Measurements from ENCODE around the gene RIMBP2.

RIMBP2 gene

DNA sequence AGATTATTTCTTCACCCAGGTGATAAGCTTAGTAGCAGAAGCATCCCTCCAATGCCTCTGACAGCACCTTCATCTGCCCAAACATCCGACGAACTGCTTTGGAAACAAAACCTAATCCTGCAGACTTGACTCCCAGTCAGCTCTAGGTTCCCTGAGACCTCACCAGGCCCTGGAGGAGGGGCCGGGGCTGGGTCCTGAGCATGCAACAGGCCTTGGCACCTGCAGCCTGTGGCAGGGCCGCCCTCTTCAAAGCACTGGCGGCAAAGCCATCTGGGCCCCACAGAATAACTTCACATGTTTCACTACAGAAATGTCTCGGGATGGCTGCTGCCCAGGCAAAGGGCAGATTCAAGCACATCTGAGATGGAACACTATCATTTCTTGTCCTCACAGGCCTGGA, 245.1 kb downstream of the RIMBP2 start:
- H3K36me3 ChIP-seq (ENCODE audit: control insufficient read depth, insufficient read depth, low read length), result no peaks in the 10 kb centered on the region
- no peak overlapping the region for H3K27ac ChIP-seq (ENCODE audit: low read depth, low read length)
- H3K9ac ChIP-seq (ENCODE audit: low read length), result no peak overlapping the region
- no peak overlapping the region for H3K4me3 ChIP-seq (ENCODE audit: low read depth, low read length)
- no peaks in the 10 kb centered on the region for H3K9me3 ChIP-seq (ENCODE audit: control insufficient read depth, insufficient read depth, low read depth, low read length)
- no peaks in the 10 kb centered on the region for H3K27me3 ChIP-seq (ENCODE audit: control insufficient read depth, insufficient read depth, low read length)
- H3K4me1 ChIP-seq (ENCODE audit: control insufficient read depth, insufficient read depth, low read length), result peaks cover 3% of the 10 kb centered on the region; the same call in 1 of the 2 replicates

- Histone ChIP-seq H3K27ac (ENCODE audit: low read depth, low read length) (no peak overlapping the region), H3K4me3 (ENCODE audit: low read depth, low read length) (no peak overlapping the region), H3K36me3 (ENCODE audit: control insufficient read depth, insufficient read depth, low read length) (no peaks in the 10 kb centered on the region), H3K4me1 (ENCODE audit: control insufficient read depth, insufficient read depth, low read length) (peaks cover 3% of the 10 kb centered on the region; the same call in 1 of the 2 replicates), H3K27me3 (ENCODE audit: control insufficient read depth, insufficient read depth, low read length) (no peaks in the 10 kb centered on the region), H3K9me3 (ENCODE audit: control insufficient read depth, insufficient read depth, low read depth, low read length) (no peaks in the 10 kb centered on the region), H3K9ac (ENCODE audit: low read length) (no peak overlapping the region)
These were observed 246.5 kb downstream of the RIMBP2 start for GRCh38 chr12:130469552-130469951.

DNA sequence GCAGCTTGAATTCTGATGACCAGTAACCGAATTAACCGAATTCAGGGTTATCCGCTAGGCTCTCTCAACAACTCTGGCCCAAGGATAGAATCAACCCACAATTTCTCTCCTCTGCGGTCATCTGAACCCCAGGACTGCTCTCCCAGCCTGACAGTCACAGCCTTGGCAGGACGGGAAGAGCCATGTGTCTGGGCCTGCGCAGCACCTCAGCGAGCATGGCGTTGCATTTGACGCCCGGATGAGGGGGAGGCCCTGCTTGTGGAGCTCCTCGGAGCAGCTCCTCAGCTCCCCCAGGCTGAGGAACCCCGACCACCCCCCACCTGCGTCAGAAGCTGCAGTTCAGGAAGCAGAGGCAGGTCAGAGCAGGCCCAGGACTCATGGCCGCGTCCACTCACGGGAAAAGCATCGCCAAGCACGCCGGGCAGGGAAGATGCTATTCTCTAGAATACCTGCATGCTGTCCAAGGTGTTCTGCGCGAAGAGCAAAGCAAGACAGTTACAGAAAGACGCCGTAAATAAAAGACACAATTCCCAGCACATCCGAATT, 247.3 kb downstream of the RIMBP2 start:
- Histone ChIP-seq H3K27me3 (ENCODE audit: control insufficient read depth, insufficient read depth, low read length) (no peaks in the 10 kb centered on the region), H3K36me3 (ENCODE audit: control insufficient read depth, insufficient read depth, low read length) (no peaks in the 10 kb centered on the region), H3K27ac (ENCODE audit: low read depth, low read length) (no peak overlapping the region), H3K4me1 (ENCODE audit: control insufficient read depth, insufficient read depth, low read length) (peaks cover 3% of the 10 kb centered on the region; the same call in 1 of the 2 replicates), H3K9me3 (ENCODE audit: control insufficient read depth, insufficient read depth, low read depth, low read length) (no peaks in the 10 kb centered on the region), H3K4me3 (ENCODE audit: low read depth, low read length) (no peak overlapping the region), H3K9ac (ENCODE audit: low read length) (no peak overlapping the region)

- Histone ChIP-seq H3K9ac (ENCODE audit: low read length) (no peak overlapping the region), H3K36me3 (ENCODE audit: control insufficient read depth, insufficient read depth, low read length) (no peaks in the 10 kb centered on the region), H3K9me3 (ENCODE audit: control insufficient read depth, insufficient read depth, low read depth, low read length) (no peaks in the 10 kb centered on the region), H3K4me3 (ENCODE audit: low read depth, low read length) (no peak overlapping the region), H3K27ac (ENCODE audit: low read depth, low read length) (no peak overlapping the region), H3K4me1 (ENCODE audit: control insufficient read depth, insufficient read depth, low read length) (peaks cover 3% of the 10 kb centered on the region; the same call in 1 of the 2 replicates), H3K27me3 (ENCODE audit: control insufficient read depth, insufficient read depth, low read length) (no peaks in the 10 kb centered on the region)
These were observed 247.9 kb downstream of the RIMBP2 start for GRCh38 chr12:130468186-130468585.

GRCh38 chr12:130465626-130466025, 250.5 kb downstream of the RIMBP2 start:
- no peak overlapping the region for H3K9ac ChIP-seq (ENCODE audit: low read length)
- no peaks in the 10 kb centered on the region for H3K27me3 ChIP-seq (ENCODE audit: control insufficient read depth, insufficient read depth, low read length)
- peaks cover 3% of the 10 kb centered on the region; the same call in 1 of the 2 replicates for H3K4me1 ChIP-seq (ENCODE audit: control insufficient read depth, insufficient read depth, low read length)
- no peaks in the 10 kb centered on the region for H3K9me3 ChIP-seq (ENCODE audit: control insufficient read depth, insufficient read depth, low read depth, low read length)
- H3K27ac ChIP-seq (ENCODE audit: low read depth, low read length), result no peak overlapping the region
- H3K36me3 ChIP-seq (ENCODE audit: control insufficient read depth, insufficient read depth, low read length), result no peaks in the 10 kb centered on the region
- no peak overlapping the region for H3K4me3 ChIP-seq (ENCODE audit: low read depth, low read length)

DNA sequence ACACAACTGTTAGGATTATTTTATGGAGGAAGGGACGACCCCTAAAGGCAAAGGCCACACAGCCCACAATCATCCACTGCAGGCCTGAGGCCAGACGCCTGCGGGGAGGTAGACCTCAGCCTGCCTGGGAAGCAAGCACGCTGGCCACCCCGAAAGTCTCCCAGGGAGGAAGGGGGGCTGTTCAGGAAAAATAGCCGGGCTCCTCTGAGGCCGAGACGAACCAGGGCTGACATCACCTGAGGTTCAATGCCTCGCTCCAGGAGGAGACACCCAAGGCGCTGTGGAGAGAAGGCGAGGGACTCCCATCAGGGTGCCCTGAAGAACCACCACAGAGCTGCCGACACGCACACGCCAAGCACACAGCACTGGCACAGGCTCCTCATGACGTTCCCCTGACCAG, 251.1 kb downstream of the RIMBP2 start:
- Histone ChIP-seq H3K4me1 (ENCODE audit: control insufficient read depth, insufficient read depth, low read length) (peaks cover 3% of the 10 kb centered on the region; the same call in 1 of the 2 replicates), H3K27me3 (ENCODE audit: control insufficient read depth, insufficient read depth, low read length) (no peaks in the 10 kb centered on the region), H3K27ac (ENCODE audit: low read depth, low read length) (no peak overlapping the region), H3K36me3 (ENCODE audit: control insufficient read depth, insufficient read depth, low read length) (no peaks in the 10 kb centered on the region), H3K4me3 (ENCODE audit: low read depth, low read length) (no peak overlapping the region), H3K9me3 (ENCODE audit: control insufficient read depth, insufficient read depth, low read depth, low read length) (no peaks in the 10 kb centered on the region), H3K9ac (ENCODE audit: low read length) (no peak overlapping the region)

DNA sequence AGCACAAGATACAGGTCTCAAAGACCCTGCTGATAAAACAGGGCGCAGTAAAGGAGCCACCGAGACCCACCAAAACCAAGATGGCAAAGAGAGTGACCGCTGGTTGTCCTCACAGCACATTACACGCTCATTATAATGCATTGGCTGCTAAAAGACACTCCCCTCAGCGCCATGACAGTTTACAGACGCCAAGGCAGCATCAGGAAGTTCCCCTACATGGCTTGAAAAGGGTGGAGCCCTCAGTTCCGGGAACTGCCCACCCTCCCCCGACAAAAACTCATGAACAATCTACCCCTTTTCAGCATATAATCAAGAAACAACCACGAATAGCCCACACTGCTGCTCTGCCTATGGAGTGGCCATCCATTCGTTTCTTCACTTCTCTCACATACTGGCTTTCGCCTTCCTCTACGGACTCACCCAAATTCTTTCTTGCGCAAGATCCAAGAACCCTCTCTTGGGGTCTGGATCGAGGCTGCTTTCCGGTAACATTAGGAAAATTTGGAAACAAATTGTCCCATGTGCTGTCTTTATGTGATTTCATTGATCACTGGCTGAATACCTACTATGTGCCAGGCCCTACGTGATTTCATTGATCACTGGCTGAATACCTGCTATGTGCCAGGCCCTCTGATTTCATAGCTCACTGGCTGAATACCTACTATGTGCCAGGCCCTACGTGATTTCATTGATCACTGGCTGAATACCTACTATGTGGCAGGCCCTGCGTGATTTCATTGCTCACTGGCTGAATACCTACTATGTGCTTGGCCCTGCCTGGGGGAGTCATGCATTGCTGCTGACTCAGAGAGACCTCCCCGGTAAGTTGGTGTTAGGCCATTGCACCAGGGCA, 252.1 kb downstream of the RIMBP2 start:
- no peak overlapping the region for H3K9ac ChIP-seq (ENCODE audit: low read length)
- no peak overlapping the region for H3K27ac ChIP-seq (ENCODE audit: low read depth, low read length)
- no peaks in the 10 kb centered on the region for H3K27me3 ChIP-seq (ENCODE audit: control insufficient read depth, insufficient read depth, low read length)
- no peaks in the 10 kb centered on the region for H3K36me3 ChIP-seq (ENCODE audit: control insufficient read depth, insufficient read depth, low read length)
- H3K4me3 ChIP-seq (ENCODE audit: low read depth, low read length), result no peak overlapping the region
- H3K4me1 ChIP-seq (ENCODE audit: control insufficient read depth, insufficient read depth, low read length), result peaks cover 3% of the 10 kb centered on the region; the same call in 1 of the 2 replicates
- H3K9me3 ChIP-seq (ENCODE audit: control insufficient read depth, insufficient read depth, low read depth, low read length), result no peaks in the 10 kb centered on the region

DNA sequence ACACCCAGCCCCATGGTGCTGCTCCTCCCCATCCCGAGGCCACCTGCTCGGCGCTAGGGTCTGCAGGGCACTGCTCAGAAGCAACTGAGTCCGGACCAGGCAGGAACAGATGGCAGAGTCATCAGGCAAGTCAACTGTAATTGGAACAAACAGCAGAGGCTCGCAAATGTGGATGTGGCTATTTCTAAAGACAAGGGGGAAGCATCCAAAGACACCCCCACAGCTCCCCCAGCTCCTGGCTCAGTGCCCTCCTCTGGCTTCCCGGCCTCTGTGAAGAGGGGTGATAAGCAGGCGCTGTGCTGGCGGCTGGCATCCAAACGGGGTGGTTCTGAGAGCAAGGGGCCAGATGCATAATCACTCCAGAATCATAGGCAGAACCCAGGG, 252.8 kb downstream of the RIMBP2 start:
- Histone ChIP-seq H3K4me3 (ENCODE audit: low read depth, low read length) (no peak overlapping the region), H3K36me3 (ENCODE audit: control insufficient read depth, insufficient read depth, low read length) (no peaks in the 10 kb centered on the region), H3K27ac (ENCODE audit: low read depth, low read length) (no peak overlapping the region), H3K9me3 (ENCODE audit: control insufficient read depth, insufficient read depth, low read depth, low read length) (no peaks in the 10 kb centered on the region), H3K9ac (ENCODE audit: low read length) (no peak overlapping the region), H3K4me1 (ENCODE audit: control insufficient read depth, insufficient read depth, low read length) (peaks cover 3% of the 10 kb centered on the region; the same call in 1 of the 2 replicates), H3K27me3 (ENCODE audit: control insufficient read depth, insufficient read depth, low read length) (no peaks in the 10 kb centered on the region)

GRCh38 chr12:130462558-130463274, 253.4 kb downstream of the RIMBP2 start:
- H3K9ac ChIP-seq (ENCODE audit: low read length), result no peak overlapping the region
- H3K27me3 ChIP-seq (ENCODE audit: control insufficient read depth, insufficient read depth, low read length), result no peaks in the 10 kb centered on the region
- H3K36me3 ChIP-seq (ENCODE audit: control insufficient read depth, insufficient read depth, low read length), result no peaks in the 10 kb centered on the region
- H3K9me3 ChIP-seq (ENCODE audit: control insufficient read depth, insufficient read depth, low read depth, low read length), result no peaks in the 10 kb centered on the region
- H3K4me3 ChIP-seq (ENCODE audit: low read depth, low read length), result no peak overlapping the region
- H3K27ac ChIP-seq (ENCODE audit: low read depth, low read length), result no peak overlapping the region
- H3K4me1 ChIP-seq (ENCODE audit: control insufficient read depth, insufficient read depth, low read length), result peaks cover 3% of the 10 kb centered on the region; the same call in 1 of the 2 replicates

DNA sequence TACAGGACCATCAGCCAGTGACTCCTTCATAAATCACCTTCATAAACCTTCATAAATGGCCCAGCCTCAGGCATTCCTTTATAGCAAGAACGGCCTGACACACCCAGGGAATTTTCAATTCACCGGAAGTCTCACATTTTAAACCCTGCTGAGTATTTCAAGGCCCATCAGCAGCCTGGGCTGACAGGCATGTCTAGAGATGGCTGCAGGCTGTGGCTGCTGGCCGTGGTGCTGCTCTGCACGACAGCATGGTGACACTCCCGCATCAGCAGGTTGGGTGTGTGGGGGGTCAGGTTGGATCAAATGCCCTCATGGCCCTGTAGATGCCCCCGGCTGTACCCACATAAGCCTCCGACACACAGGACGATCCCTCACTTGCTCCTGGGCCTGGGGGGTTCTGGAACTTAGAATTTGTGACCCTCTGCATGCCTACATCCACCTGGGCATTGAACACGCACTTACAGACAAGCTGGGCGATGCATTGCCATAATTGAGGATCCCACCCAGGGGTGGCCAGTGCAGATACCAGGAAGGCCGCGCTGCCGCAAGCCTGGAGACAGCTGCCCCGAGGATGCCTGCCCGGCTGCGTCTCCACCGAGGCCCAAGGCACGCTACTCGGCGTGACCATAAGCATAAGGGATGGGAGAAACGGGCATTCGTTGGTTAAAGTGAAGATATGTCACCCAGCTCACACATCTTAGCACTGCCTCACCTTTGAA, 254.1 kb downstream of the RIMBP2 start:
- Histone ChIP-seq H3K27me3 (ENCODE audit: control insufficient read depth, insufficient read depth, low read length) (no peaks in the 10 kb centered on the region), H3K9me3 (ENCODE audit: control insufficient read depth, insufficient read depth, low read depth, low read length) (no peaks in the 10 kb centered on the region), H3K4me1 (ENCODE audit: control insufficient read depth, insufficient read depth, low read length) (peaks cover 3% of the 10 kb centered on the region; the same call in 1 of the 2 replicates), H3K4me3 (ENCODE audit: low read depth, low read length) (no peak overlapping the region), H3K9ac (ENCODE audit: low read length) (no peak overlapping the region), H3K36me3 (ENCODE audit: control insufficient read depth, insufficient read depth, low read length) (no peaks in the 10 kb centered on the region), H3K27ac (ENCODE audit: low read depth, low read length) (no peak overlapping the region)

Measured in HUES6 (cell line).